GM12864 (cell line): ENCODE results near the gene ANGEL1.

ENCODE experiments used
- DNase-seq: peaks from one replicate; pipeline ENCODE4 v3.0.0-alpha.2; 2011; ENCODE audit warnings: low read depth
- H3K4me3 ChIP-seq: 2 replicates; pipeline ENCODE4 v1.5.1; 2011; ENCODE audit warnings: mild to moderate bottlenecking, low read depth, low read length, control low read depth
- CTCF ChIP-seq: IDR thresholded peaks from 2 replicates; pipeline ENCODE4 v1.5.1; 2011; ENCODE audit warnings: low read depth, mild to moderate bottlenecking, moderate library complexity, low read length, control low read depth, inconsistent platforms; ENCODE audit errors: missing control alignments

ANGEL1 gene

DNA sequence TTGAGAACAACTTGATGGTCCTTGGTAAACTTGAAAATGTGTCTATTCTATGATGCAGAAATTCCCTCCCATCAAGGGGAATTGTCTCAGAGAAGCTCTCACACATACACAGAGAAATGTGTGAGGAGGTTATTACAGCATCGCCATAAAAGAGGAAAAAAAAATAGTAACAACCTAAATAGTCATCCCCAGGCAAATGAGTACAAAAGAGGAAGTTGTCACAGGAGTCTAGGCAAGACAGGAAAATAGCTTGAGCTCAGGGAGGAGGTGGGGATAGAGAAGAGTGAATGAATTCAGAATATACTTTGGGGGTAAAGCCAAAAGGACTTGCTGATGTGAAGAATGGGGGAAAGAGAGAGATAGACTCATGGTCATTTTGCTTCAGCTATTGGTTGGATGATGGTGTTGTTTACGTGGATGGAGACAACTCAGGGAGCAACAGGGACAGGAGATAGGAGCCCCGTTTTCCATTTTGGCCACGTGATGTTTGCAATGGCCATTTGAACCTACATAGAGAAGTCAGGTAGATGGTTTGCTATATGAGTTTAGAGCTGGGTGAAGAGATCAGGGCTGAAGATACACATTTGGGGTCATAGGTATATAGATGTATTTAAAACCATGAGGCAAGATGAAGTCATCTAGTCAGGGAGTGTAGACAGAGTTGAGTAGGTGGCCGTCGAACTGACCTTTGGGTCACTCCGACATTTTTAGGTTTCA is 33.8 kb upstream of the ANGEL1 start:
- no peak overlapping the region for H3K4me3 ChIP-seq
- no peak for TF ChIP-seq CTCF
- DNase-seq: no peak

DNA sequence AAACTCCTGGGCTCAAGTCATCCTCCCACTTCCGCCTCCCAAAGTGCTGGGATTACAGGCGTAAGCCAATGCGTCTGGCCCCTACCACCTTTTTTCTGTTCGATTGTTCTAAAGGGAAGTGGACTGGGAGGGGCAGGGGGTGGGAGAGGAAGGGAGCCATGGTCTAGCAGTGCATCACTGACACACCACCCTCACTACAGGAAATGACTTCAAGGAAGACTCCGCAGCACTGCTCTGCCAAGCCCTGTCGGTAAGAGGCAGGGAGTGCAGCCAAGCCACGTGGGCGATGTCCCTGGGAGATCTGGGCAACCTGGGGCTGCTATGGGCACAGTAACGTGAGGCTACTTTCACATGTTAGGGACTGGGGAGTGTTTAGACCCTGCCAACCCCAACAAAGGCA is 31.5 kb upstream of the ANGEL1 start:
- no peak for DNase-seq
- no peak overlapping the region for H3K4me3 ChIP-seq
- peak; percentile 20 for TF ChIP-seq CTCF

DNA sequence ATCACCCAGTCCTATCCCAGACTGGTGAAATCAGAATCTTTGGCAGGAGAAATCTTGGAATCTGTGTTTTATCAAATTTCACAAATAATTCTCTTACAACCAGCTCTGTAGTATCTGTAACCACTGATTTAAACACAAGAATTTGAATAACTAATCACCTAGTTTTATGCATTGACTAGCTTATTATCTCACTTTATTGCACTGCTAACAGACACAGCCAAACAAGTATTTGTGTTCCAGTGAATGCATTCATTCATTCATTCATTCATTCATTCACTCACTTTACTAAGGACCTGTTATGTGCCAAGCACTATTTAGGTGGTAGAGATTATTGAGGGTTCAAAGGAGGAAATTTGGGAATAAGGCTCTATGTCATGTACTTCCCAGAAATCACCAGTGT is 29.7 kb upstream of the ANGEL1 start:
- no peak overlapping the region for H3K4me3 ChIP-seq
- TF ChIP-seq CTCF: no peak
- no peak for DNase-seq

DNA sequence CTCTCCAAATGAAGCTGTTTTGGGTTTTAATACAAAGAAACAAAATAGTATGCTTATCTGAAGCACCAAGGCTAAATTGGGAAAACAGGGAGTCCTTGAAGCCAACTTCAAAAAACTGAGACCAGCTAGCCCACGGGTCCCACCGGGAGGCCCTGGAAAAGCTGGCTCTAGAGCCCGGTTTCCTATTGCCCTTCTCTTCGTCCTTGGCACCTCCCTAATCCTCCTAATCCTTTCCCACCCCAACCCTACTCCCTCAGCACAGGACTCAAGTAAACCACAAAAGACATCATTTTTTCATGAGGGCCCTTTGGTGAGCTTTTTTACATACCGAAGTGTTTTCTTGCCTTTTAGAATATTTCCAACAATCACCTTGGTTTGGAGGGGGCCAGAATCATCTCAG is 24.8 kb upstream of the ANGEL1 start:
- H3K4me3 ChIP-seq: no peak overlapping the region
- DNase-seq: no peak
- TF ChIP-seq CTCF: no peak

DNA sequence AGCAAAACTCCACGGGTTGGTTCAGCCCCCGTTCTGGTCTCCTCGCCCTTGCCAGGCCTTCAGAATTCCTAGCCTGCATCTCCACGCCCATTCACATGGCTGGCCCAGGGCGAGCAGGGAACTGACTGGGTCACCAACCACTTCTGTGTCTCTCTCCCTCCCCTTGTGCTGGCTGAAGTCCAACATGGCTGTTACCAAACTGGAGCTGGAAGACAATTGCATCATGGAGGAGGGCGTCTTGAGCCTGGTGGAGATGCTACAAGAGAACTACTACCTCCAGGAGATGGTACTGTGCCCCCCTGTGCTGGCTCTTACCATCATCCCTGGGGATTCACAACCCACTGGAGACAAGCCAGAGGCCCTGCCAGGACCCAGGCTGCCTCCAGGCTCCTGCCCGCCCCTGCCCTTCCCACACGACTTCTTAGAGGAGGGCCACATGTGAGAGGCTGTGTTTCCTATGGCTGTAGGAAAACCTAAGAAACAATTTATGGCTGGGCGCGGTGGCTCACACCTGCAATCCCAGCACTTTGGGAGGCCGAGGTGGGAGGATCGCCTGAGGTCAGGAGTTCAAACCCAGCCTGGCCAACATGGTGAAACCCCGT is 23.4 kb upstream of the ANGEL1 start:
- DNase-seq: no peak

DNA sequence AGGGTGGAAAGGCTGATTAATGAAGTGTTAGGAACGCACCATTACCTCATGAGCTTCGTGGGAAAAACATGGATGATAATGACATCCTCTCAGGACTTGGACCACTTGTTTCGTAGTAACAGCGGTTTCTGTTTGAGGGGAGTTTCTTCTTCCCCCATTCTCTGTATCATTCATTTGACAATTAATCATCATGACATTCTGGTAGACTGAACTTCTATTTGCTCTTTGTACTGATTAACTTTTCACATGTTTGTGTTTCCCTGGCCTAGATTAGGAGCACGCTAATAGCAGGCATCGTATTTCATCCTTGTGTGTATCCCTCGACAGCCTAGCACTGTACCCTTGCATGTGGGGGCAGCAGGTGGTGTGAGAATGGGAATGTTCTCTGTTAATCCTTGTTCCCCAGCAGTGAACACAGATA is 21.6 kb upstream of the ANGEL1 start:
- TF ChIP-seq CTCF: no peak
- no peak for DNase-seq

More for the DNA sequence above, 23.4 kb upstream of the ANGEL1 start:
- H3K4me3 ChIP-seq: no peak overlapping the region
- no peak for TF ChIP-seq CTCF

DNA sequence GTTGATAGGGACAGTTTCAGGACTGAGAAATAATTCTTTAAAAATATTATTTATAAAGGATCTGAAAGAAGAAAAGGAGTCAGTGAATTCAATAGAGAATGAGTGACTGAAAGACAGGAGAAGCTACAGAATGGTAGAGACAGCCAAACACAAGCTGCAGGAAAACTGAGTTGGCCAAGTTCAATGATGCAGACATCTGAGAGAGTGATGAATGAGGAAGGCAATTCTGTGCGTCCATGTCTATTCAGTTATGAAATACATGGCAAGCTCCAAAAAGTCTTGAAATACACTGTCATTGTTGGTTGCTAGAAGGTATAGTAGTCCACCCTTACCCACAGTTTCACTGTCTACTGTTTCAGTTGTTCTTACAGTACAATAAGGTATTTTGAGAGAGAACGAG is 20.3 kb upstream of the ANGEL1 start:
- TF ChIP-seq CTCF: no peak
- no peak for DNase-seq
- no peak overlapping the region for H3K4me3 ChIP-seq

More for the DNA sequence above, 21.6 kb upstream of the ANGEL1 start:
- H3K4me3 ChIP-seq: no peak overlapping the region
